BE2C (cell line): Measurements from ENCODE around the gene MEPCE. TPM values are rescaled to one million over a fixed set of nuclear protein-coding genes. Genes with fewer than 3 reads are reported as not detected.
"Not testable (repeated sequence)": the region's sequence is repeated elsewhere in the genome, so short reads cannot be mapped to it uniquely, and the experiment has no call there.

Experiments
- DNase-seq: peaks from one replicate; pipeline ENCODE4 v3.0.0-alpha.2; 2020
- H3K27me3 ChIP-seq: fragments of 250-450 bp; sonication (Bioruptor Pico); 2 replicates; pipeline ENCODE4 v1.5.1; 2020; ENCODE audit warnings: mild to moderate bottlenecking
- H3K36me3 ChIP-seq: fragments of 250-450 bp; sonication (Bioruptor Pico); 2 replicates; pipeline ENCODE4 v1.5.1; 2020; ENCODE audit warnings: mild to moderate bottlenecking
- H3K4me1 ChIP-seq: fragments of 250-450 bp; sonication (Bioruptor Pico); 2 replicates; pipeline ENCODE4 v1.5.1; 2020
- H3K4me3 ChIP-seq: 2 replicates; pipeline ENCODE4 v1.5.1; 2011; ENCODE audit warnings: low read depth, low read length
- H3K9me3 ChIP-seq: fragments of 250-450 bp; sonication (Bioruptor Pico); 2 replicates; pipeline ENCODE4 v1.5.1; 2020
- CTCF ChIP-seq: IDR thresholded peaks from 2 replicates; pipeline ENCODE4 v1.5.1; 2012; ENCODE audit warnings: mild to moderate bottlenecking, low read depth, low read length
- polyA plus RNA-seq: library from polyadenylated mRNA; unstranded; fragments of >200 nt; gene quantifications from one replicate; pipeline ENCODE4 v1.2.1, GENCODE V29; 2012; ENCODE audit warnings: low read depth, missing spikeins; ENCODE audit not compliant: insufficient read length, insufficient read depth

Gene MEPCE, protein sequence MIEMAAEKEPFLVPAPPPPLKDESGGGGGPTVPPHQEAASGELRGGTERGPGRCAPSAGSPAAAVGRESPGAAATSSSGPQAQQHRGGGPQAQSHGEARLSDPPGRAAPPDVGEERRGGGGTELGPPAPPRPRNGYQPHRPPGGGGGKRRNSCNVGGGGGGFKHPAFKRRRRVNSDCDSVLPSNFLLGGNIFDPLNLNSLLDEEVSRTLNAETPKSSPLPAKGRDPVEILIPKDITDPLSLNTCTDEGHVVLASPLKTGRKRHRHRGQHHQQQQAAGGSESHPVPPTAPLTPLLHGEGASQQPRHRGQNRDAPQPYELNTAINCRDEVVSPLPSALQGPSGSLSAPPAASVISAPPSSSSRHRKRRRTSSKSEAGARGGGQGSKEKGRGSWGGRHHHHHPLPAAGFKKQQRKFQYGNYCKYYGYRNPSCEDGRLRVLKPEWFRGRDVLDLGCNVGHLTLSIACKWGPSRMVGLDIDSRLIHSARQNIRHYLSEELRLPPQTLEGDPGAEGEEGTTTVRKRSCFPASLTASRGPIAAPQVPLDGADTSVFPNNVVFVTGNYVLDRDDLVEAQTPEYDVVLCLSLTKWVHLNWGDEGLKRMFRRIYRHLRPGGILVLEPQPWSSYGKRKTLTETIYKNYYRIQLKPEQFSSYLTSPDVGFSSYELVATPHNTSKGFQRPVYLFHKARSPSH
- 78.8 TPM for polyA plus RNA-seq

GRCh38 chr7:100429637-100430492 is at the start of gene MEPCE:
Gene MEPCE, plus strand, starts transcription at chr7:100429831. Its CDS starts 188 bp downstream, at chr7:100430019.
- no peaks in the 10 kb centered on the region for H3K4me1 ChIP-seq
- TF ChIP-seq CTCF = no peak
- peak within 1 kb of the TSS; percentile 81 for H3K4me3 ChIP-seq
- H3K9me3 ChIP-seq = no peaks in the 10 kb centered on the region
- H3K36me3 ChIP-seq = peaks cover 37% of the 10 kb centered on the region
- DNase-seq = peak; percentile 99
- H3K27me3 ChIP-seq = no peaks in the 10 kb centered on the region

DNA sequence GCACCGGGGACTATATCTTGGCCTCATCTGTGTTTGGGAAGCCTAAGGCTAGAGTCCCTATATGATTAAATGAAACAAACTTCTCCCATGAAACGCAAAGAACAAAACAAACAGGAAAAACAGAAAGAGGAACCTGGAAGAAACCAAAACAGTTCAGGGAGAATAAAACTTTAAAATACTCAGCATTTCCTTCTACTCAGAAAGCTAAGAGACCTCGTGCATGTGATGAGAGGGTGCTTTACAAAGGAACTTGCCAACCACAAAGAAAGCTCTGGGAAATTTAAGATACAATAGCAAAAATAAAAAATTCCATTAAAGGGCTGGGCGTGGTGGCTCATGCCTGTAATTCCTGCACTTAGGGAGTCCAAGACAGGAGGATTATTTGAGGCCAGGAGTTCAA is 49.4 kb upstream of the MEPCE start:
- Histone ChIP-seq H3K4me3 (no peak overlapping the region), H3K27me3 (no peaks in the 10 kb centered on the region), H3K4me1 (no peaks in the 10 kb centered on the region; the same call in 1 of the 2 replicates), H3K36me3 (no peaks in the 10 kb centered on the region), H3K9me3 (no peaks in the 10 kb centered on the region)
- DNase-seq = no peak
- no peak for TF ChIP-seq CTCF

DNA sequence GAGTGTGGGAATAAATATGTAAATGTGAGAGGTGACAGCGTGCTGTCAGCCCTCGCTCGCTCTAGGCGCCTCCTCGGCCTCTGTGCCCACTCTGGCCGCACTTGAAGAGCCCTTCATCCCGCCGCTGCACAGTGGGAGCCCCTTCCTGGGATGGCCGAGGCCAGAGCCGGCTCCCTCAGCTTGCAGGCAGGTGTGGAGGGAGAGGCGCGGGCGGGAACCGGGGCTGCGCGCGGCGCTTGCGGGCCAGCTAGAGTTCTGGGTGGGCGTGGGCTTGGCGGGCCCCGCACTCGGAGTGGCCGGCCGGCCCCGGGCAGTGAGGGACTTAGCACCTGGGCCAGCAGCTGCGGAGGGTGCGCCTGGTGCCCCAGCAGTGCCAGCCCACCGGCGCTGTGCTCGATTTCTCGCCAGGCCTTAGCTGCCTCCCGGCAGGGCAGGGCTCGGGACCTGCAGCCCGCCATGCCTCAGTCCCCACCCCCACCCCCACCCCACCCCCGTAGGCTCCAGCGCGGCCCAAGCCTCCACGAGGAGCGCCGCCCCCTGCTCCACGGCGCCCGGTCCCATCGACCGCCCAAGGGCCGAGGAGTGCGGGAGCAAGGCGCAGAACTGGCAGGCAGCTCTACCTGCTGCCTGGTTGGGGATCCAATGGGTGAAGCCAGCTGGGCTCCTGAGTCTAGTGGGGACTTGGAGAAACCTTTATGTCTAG is 47.9 kb upstream of the MEPCE start:
- H3K4me1 ChIP-seq, H3K36me3 ChIP-seq, H3K27me3 ChIP-seq, H3K9me3 ChIP-seq, DNase-seq, H3K4me3 ChIP-seq: not testable (repeated sequence)

DNA sequence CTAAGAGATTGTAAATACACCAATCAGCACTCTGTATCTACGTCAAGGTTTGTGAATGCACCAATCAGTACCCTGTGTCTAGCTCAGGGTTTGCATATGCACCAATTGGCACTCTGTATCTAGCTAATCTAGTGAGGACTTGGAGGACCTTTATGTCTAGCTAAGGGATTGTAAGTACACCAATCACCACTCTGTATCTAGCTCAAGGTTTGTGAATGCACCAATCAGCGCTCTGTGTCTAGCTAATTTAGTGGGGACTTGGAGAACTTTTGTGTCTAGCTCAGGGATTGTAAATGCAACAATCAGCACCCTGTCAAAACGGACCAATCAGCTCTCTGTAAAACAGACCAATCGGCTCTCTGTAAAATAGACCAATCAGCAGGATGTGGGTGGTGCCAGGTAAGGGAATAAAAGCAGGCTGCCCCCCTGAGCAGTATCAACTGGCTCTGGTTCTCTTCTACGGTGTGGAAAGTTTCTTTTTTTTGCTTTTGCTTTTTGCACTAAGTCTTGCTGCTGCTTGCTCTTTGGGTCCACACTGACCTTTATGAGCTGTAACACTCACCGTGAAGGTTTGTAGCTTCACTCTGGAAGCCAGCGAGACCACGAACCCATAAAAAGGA is 47.3 kb upstream of the MEPCE start:
- H3K9me3 ChIP-seq, H3K36me3 ChIP-seq, H3K4me3 ChIP-seq, H3K27me3 ChIP-seq, H3K4me1 ChIP-seq: not testable (repeated sequence)
- DNase-seq = peak; percentile 17

GRCh38 chr7:100384628-100385294 is 44.9 kb upstream of the MEPCE start:
- Histone ChIP-seq H3K4me3 (no peak overlapping the region), H3K4me1 (no peaks in the 10 kb centered on the region; the same call in 1 of the 2 replicates), H3K36me3 (no peaks in the 10 kb centered on the region), H3K27me3 (no peaks in the 10 kb centered on the region; the same call in 1 of the 2 replicates), H3K9me3 (no peaks in the 10 kb centered on the region)
- no peak for TF ChIP-seq CTCF
- DNase-seq = no peak

GRCh38 chr7:100386940-100387339 is 42.7 kb upstream of the MEPCE start:
- TF ChIP-seq CTCF = no peak
- no peaks in the 10 kb centered on the region; the same call in 1 of the 2 replicates for H3K4me1 ChIP-seq
- no peak overlapping the region for H3K4me3 ChIP-seq
- H3K27me3 ChIP-seq = no peaks in the 10 kb centered on the region; the same call in 1 of the 2 replicates
- H3K36me3 ChIP-seq = no peaks in the 10 kb centered on the region
- no peak for DNase-seq
- no peaks in the 10 kb centered on the region for H3K9me3 ChIP-seq
